BJ (cell line): ENCODE data around the gene ADARB2. TPM values are rescaled to one million over a fixed set of nuclear protein-coding genes. Genes with fewer than 3 reads are reported as not detected.
"Not testable (repeated sequence)": the region's sequence is repeated elsewhere in the genome, so short reads cannot be mapped to it uniquely, and the experiment has no call there.

ENCODE experiments used
- CTCF ChIA-PET: fragments of 350-600 bp; formaldehyde crosslinking; extraction: SDS; loops from one replicate; lab custom pipeline; 2021; ENCODE audit warnings: antibody characterized with exemption, inconsistent platforms; lab: Yijun Ruan, JAX
- POLR2A ChIA-PET: fragments of 300-600 bp; sonication (Branson Sonifier 250); formaldehyde crosslinking; extraction: SDS; loops from one replicate; lab custom pipeline; 2021; ENCODE audit warnings: antibody characterized with exemption; lab: Charles Lee
- DNase-seq: peaks from one replicate; pipeline ENCODE4 v3.0.0-alpha.2; 2011; ENCODE audit warnings: low read depth
- H3K27me3 ChIP-seq: 2 replicates; pipeline ENCODE4 v1.6.0; 2011; ENCODE audit warnings: low read length; ENCODE audit not compliant: control insufficient read depth, insufficient read depth
- H3K36me3 ChIP-seq: 2 replicates; pipeline ENCODE4 v1.5.1; 2011; ENCODE audit warnings: low read length; ENCODE audit not compliant: control insufficient read depth, insufficient read depth
- H3K4me3 ChIP-seq: 2 replicates; pipeline ENCODE4 v1.5.1; 2011; ENCODE audit warnings: low read depth, mild to moderate bottlenecking, control low read depth, low read length
- CTCF ChIP-seq: IDR thresholded peaks from 2 replicates; pipeline ENCODE4 v1.5.1; 2011; ENCODE audit warnings: low read depth, mild to moderate bottlenecking, control low read depth, inconsistent platforms, low read length, moderate library complexity; ENCODE audit not compliant: insufficient read depth
- polyA plus RNA-seq: library from polyadenylated mRNA; depleted of rRNA; stranded (reverse); fragments of >200 nt; gene quantifications from 2 replicates; pipeline ENCODE4 v1.2.3, GENCODE V29; 2011

Gene ADARB2
- polyA plus RNA-seq, 1 experiment = not detected

GRCh38 chr10:1344408-1344807 lies 392.9 kb downstream of the ADARB2 start:
- H3K27me3 ChIP-seq = no peaks in the 10 kb centered on the region
- no peaks in the 10 kb centered on the region for H3K36me3 ChIP-seq
- no peak for TF ChIP-seq CTCF
- H3K4me3 ChIP-seq = no peak overlapping the region
- no peak for DNase-seq
- POLR2A ChIA-PET = no interaction called here
- CTCF ChIA-PET = no interaction called here

- no peaks in the 10 kb centered on the region for H3K36me3 ChIP-seq
- DNase-seq = no peak
- H3K27me3 ChIP-seq = no peaks in the 10 kb centered on the region
- ChIA-PET CTCF (no interaction called here), POLR2A (no interaction called here)
- no peak overlapping the region for H3K4me3 ChIP-seq
- no peak for TF ChIP-seq CTCF
Observed at GRCh38 chr10:1343176-1343575, 394.1 kb downstream of the ADARB2 start.

- H3K27me3 ChIP-seq, CTCF ChIA-PET, H3K36me3 ChIP-seq, DNase-seq, POLR2A ChIA-PET, H3K4me3 ChIP-seq: not testable (repeated sequence)
Observed at GRCh38 chr10:1341052-1341451, 396.3 kb downstream of the ADARB2 start.

- no peak for TF ChIP-seq CTCF
Observed at GRCh38 chr10:1339396-1339795, 397.9 kb downstream of the ADARB2 start.

GRCh38 chr10:1335642-1336041 lies 401.7 kb downstream of the ADARB2 start:
- Histone ChIP-seq H3K27me3 (no peaks in the 10 kb centered on the region), H3K4me3 (no peak overlapping the region), H3K36me3 (no peaks in the 10 kb centered on the region)
- ChIA-PET CTCF (no interaction called here), POLR2A (no interaction called here)
- no peak for TF ChIP-seq CTCF
- no peak for DNase-seq

More at GRCh38 chr10:1339396-1339795, 397.9 kb downstream of the ADARB2 start:
- H3K4me3 ChIP-seq = no peak overlapping the region
- no peaks in the 10 kb centered on the region for H3K36me3 ChIP-seq
- ChIA-PET POLR2A (no interaction called here), CTCF (no interaction called here)
- H3K27me3 ChIP-seq = no peaks in the 10 kb centered on the region
- DNase-seq = no peak

GRCh38 chr10:1333981-1334380 lies 403.3 kb downstream of the ADARB2 start:
- CTCF ChIA-PET = no interaction called here

More at GRCh38 chr10:1333981-1334380, 403.3 kb downstream of the ADARB2 start:
- H3K36me3 ChIP-seq = no peaks in the 10 kb centered on the region
- no peak for TF ChIP-seq CTCF
- POLR2A ChIA-PET = no interaction called here
- no peak for DNase-seq
- H3K4me3 ChIP-seq = no peak overlapping the region
- no peaks in the 10 kb centered on the region for H3K27me3 ChIP-seq
